HG03469 (cell line): Measurements from ENCODE around the gene RNF125.

Experiments used
- ATAC-seq: cut with Tn5 transposase; IDR thresholded peaks from one replicate; pipeline ENCODE4 v1.9.1; 2021; ENCODE audit warnings: mild to moderate bottlenecking, moderate library complexity, moderate number of reproducible peaks; ENCODE audit not compliant: unreplicated experiment

The RNF125 gene

DNA sequence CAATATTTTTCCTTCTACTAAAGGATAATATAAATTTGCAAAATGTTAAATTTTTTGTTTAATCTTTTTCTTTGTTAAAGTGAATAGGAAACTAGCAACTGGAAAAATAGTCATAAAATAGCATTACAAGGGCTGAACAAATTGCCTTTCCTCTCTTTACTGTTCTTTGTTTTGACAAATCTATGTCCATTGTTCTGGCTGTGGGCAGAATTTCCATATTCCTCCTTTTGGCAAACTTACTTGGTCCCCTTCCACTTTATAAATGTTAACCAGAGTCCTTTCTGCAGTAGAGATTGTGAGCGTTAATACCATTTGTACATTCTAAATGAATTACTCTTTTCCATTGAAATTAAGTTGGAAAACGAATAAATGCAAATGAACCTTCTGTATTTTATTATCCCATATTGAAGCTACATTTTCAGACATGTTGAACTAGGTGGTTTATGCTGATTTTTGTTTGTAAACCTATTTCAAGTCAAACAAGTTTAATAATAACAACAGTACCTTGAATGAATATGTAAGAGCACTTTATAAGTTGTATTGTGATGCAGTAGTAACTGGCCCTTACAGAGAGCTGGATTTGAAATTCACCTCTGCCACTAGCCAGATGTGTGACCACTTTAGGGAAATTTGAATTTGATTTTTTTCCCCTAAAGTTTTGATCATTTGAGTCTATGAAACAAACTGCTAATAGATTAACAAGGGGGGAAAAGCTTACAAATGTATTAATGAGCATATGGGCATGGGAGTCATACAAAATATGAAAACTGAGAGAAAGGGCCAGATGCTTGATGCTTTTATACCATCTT lies 3.3 kb downstream of the RNF125 start:
- ATAC-seq, result no peak

DNA sequence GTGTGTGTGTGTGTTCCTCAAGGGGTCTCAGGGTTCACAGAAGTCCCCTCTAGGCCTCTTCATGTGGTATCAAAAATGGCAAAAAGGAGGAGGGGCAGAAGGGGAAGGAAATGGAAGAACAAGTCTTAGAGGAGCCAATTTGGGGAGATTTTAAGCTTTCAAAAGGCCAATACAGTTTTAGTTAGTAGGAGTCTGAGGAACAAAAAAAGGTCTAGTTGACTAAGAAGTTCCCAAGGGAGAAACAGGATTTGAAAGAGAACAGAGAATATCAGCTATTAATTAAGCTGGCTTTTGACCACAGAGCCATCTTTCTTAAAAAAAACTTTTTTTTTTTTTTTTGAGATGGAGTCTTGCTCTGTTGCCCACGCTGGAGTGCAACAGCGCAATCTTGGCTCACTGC lies 7.1 kb downstream of the RNF125 start:
- no peak for ATAC-seq

DNA sequence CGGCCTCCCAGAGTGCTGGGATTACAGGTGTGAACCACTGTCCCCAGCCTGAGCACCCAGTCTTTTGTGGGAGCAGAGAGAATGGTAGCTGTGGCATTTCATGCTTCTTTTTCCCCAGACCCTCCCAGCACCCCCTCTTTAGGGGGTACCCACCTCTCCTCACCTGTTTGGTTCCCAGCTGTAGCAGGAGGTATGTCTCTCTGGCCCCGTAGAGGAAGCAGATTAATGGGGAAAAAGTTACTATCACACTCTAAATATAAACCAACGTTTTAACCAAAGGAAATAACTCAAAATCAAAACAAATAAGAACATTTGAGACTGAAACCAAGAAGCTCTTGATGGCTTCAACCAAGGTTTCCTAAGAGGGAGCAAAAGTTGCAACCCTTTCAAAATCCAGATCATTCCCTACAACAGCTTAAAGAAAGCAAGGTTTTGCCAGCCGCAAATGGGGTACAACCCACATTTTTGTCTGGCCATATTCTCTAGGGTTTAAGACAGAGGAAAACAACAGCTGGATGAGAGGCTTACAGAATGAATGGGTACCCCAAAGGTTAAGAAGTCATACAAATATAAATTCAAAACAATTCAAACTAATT lies 8.0 kb downstream of the RNF125 start:
- no peak for ATAC-seq

DNA sequence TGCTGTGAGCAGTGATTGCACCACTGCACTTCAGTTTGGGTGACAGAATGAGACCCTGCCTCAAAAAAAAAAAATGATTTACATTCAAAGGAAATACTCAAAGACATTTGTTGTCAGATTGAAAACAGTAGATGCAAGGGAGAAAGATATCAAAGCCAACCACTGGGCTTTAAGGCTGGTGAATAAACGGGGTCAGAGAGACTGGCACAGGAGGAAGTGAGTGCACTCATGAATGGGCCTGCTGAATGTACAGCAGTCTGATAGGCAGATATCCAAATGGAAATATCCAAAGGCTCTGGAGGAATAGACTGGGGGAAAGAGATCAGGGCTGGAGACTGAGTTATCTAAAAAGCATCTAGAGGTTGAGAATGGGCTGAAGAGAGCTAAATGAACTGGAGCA lies 10.9 kb downstream of the RNF125 start:
- ATAC-seq, result no peak

DNA sequence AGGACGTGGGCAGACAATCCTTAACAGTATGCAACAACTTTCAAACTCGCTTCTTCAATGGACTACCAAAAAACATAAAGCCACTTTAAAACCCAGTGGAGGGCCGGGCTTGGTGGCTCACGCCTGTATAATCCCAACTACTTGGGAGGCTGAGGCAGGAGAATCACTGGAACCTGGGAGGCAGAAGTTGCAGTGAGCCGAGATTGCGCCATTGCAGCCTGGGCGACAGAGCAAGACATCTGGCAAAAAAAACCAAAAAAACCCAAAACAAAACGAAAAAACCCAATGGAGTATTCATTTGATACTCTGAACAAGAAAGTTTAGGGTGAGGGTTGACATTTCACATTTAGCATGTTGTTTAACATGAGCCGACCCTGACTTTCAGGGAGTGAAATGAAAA lies 14.0 kb downstream of the RNF125 start:
- no peak for ATAC-seq

DNA sequence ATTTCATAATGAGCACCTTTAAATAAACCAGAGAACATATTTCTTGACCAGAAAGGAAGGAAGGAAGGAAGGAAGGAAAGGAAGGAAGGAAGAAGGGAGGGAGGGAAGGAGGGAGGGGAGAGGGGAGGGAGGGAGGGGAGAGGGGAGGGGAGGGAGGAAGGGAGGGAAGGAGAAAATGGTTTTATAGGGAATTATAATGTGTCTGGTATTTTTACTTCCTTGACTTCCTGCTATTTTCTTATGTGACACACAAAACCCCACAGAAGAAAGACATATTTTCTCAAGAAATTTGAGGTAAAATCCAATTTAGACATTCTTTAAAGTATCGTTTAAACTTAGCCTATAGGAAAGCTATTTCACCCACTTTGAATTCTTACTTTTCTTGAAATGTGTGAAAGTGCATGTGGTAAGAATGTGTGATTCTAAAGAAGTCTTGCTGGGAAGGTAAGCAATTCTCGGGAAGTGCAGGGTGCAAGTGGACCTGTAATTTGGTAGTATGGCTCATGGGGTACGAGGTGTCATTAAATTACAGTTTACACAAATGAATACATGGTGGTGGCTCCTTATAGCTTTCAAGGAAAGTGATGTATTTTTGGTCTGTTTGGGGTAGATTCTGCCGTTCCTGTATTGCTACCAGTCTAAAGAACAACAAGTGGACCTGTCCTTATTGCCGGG lies 18.0 kb downstream of the RNF125 start:
- no peak for ATAC-seq

DNA sequence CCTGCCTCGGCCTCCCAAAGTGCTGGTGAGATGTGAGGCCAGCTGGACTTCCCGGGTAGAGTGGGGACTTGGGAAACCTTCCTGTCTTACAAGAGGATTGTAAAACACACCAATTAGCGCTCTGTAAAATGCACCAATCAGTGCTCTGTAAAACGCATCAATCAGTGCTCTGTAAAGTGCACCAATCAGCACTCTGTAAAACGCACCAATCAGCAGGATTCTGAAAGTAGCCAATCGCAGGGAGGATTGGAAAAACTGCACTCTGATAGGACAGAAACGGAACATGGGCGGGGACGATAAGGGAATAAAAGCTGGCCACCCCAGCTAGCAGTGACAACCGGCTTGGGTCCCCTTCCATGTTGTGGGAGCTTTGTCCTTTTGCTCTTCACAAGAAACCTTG lies 19.0 kb downstream of the RNF125 start:
- ATAC-seq, result no peak

DNA sequence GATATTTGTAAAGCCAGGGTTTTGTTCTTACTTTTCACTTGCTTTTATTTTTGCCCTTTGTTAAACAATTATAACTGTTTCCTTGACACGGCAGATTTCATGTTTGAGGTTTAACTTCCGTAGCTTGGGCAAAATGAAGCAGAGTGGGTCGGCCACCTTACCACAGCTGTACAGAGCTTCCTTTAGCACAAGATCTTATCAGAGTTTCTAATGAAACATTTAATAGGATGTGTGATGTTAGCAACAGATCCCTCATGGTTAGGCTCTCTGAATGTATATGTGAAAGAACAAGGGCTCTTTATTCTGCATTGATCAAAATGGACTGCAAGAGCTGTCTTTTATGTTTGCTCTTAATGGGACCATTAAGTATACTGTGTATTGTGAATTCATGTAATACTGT lies 22.3 kb downstream of the RNF125 start:
- ATAC-seq, result peak; percentile 62

DNA sequence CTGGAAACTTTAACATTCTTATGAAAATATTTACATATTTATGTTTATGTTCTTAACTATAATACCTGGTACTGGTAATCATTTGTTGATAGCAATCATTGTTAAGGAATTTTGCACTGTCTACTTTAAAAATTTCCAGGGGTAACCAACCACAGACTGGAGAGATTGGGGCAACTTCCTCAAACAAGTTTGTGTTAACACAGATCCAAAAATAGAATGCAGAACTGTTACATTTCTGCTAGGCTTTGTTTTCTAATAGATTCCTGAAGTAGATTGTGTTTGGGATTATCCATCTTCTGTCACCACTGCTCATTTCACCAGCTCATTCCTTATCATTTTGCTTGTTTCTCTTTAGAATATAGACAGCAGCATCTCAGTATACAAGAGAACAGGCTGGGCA lies 23.7 kb downstream of the RNF125 start:
- ATAC-seq, result no peak

DNA sequence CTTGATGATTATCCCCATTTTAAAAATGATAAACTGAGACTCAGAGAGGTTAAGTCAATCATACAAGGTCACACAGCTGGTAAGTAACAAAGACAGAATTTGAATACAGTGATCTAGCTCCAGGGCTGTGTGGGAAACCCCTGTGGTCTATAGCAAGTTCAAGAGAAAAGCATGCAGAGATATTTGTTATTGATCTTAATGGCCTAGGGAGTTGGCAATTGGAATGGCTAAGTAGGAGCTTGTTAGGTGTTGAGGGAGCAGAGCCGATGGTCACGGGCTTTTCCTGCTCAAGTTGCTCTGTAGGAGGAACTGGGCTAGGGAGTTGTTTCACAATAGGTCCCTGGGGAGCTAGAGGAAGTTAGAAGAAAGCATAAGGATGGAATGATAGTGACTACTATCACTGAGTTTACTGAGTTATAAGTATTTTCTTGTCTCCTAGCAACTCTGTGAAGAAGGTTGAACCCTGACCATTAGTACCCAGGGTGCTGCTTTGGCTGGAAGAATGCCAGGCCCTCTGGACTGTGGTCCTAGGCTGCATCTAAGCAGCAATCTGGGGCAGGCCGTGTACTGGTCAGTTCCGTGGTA lies 30.0 kb downstream of the RNF125 start:
- ATAC-seq, result peak; percentile 66

DNA sequence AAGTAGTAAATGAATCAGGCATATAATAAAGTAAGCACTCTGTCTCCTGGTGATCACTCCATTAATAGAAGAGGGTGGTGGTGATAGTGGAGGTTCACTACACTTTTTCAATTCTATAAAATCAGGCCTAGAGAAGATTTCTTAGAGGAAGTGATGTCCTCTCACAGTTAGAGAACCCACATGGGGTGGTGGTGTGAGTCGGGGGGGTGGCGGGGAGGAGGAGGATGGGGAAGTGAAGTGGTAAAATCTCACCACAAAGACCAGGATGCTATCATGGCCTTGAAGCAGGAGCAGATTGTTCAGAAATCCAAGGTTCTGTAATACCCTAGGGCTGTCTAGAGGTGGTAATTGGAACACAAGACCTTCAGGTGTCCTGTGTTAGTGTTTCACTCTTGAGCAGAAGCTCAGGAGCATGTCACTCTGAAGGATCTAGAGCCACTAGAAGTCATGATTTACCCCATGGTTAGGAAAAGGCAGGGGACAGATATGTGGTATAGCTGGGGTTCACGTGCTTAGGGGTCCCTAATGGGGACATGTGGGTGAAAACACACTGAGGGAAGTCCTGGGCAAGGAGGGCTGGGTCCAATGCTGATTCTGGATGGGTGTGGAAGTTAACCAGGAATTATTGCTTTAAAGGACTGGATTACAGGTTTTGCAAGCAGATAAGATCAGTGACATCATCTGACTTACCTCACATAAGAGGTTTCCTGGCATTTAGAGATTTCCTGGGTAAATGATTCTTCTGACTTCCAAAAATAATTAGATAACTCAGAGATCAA lies 31.0 kb downstream of the RNF125 start:
- ATAC-seq, result no peak

DNA sequence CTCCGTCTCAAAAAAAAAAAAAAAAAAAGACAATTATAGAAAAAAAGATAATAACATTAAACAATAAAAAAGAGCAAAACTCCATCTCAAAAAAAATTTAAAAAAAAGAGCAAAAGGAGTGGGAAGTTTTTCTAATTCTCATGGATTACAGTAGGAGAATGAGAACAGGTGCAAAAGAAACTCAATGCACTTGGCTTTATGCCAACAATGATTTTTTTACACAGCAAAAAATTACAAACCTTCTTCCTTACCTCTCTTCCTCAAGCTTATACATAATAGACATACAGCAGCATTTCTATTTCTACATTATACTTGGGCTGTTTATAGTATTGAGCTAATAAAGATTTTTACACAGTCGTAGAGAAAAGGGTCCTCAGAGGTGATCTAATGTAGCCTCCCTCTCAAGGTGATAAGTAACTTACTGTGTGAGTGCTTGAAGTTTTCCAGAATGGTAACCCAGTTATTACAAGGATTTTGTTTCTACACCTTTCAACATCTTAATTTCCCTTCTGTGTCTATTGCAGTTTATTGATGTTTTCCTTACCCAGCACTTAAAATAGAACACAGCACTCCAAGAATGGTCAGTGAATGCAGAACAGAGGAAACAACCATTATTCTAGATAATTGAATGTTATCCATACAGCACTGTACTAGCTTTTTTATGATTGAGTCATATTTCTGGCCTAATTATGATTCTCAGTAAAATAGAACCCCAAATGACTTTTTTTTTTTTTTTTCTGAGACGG lies 38.2 kb downstream of the RNF125 start:
- ATAC-seq, result no peak

DNA sequence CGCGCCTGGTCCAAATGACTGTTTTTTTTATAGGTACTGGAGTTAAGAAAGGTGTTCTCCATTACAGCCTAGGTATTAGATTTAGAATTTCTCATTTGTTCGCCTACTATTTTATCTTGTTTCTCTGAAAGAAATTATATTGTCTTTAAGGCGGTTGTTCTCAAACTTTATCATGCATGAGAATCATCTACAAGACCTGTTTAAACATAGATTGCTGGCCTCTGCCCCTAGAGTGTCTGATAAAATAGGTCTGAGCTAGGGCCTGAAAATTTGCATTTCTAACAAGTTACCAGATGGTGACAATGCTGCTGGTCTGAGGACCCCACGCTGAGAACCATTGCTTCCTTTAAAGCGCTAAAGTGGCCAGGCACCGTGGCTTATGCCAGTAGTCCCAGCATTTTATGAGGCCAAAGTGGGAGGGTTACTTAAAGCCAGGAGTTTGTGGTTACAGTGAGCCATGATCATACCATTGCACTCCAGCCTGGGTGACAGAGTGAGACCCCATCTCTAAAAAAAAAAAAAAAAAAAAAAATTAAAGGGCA lies 39.1 kb downstream of the RNF125 start:
- no peak for ATAC-seq

DNA sequence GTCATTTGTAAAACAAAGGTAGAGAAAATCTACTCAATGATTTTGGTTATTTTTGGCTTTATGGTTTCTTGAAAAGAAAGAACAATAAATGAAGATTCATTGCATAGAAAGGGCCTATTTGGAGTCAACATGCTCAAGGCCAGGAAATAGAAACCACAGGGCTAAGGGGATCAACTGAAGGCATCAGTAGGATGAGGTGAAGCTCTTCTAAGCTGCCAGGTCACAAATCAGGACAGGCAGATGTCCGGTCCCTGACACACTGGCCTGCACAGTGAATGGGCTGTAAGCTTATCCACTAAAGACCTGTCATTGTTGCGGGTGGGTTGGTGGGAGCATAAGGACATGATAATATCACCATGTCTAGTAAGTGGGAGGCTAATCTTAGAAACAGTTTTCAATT lies 41.4 kb downstream of the RNF125 start:
- ATAC-seq, result no peak

DNA sequence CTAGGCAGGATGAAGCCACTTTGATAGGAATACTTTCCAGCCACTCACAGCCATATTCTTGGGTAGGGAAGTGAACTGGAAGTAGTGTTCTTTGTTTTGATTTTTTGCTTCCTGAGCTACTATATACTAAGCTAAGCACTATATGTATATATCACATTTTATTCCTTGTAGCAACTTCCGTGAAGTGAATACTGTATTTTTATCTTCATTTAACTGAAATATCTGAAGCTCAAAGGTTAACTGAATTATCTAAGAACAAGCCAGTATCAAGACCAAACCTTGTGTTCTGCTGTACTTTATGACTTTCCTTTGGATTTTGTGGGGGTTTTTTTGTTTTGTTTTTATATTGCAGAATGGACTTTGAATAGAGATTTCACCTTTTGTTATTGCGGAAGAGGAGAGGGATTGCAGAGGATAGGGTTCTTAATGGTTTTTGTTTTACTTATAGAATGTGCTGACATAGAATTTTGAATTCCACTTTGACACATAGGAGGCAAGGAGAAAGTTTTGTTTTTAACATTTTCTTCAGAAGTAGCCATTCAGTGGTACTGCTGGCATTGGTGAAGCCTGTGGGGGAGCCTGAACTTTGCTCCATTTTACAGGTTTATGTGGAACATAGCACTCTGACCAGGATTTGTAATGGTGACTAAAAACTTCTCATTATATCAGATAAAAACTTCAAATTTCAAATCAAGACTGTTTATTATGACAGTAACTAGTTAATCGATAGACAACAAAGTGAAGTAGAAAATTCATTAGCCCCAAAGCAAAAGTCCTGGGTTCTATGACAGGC lies 48.9 kb downstream of the RNF125 start:
- no peak for ATAC-seq

DNA sequence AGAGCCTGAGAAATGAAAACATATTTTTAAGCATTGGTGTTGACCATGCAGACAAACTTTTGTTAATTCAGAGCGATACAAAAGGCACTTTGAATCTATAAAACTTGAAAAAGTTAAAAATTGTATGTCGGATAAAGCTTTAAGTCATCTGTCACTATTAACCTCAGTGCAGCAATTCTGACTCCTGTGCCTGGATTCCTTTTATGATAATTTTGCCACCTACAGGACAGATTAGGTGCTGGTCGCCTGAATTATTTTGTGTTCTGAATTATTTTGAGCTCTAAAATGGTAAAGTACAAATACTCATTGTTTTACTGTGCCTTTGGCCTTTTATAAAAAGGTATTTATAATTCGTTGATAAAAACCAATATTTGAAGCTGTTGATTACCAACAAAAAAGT lies 53.7 kb downstream of the RNF125 start:
- ATAC-seq, result no peak

DNA sequence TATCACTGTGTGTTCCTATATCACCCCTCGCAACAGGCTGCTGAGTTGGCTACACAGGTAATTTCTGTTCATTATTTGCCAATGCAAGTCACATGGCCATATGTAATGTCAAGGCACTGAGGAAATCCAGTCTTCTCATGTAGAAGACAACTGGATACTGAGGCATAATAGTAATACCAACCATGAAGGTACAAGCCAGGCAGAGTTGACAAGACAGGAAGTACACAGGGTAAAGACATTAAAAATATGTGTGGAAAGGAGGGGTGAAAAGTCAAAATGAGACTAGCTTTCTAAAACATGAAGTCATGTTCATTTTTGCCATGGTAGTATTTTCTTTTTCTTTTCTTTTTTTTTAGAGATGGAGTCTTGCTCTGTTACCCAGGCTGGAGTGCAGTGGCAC lies 55.6 kb downstream of the RNF125 start:
- ATAC-seq, result no peak

DNA sequence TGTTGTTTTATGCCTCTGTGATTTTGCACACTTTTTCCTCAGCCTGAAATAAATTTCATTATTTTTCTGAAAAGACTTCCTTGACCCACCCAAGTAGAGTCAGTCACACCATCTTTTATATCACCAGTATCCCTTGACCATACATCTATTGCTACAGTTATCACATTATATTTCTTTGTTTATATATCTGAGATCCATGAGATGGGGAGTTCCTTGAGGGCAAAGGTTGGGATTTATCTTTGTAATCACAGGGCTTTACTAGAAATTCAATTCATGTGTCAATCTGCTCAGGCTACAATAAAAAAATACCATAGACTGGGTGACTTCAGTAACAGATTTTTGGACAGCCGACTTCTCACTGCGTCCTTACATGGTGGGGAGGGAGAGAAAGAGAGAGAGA lies 60.2 kb downstream of the RNF125 start:
- no peak for ATAC-seq

DNA sequence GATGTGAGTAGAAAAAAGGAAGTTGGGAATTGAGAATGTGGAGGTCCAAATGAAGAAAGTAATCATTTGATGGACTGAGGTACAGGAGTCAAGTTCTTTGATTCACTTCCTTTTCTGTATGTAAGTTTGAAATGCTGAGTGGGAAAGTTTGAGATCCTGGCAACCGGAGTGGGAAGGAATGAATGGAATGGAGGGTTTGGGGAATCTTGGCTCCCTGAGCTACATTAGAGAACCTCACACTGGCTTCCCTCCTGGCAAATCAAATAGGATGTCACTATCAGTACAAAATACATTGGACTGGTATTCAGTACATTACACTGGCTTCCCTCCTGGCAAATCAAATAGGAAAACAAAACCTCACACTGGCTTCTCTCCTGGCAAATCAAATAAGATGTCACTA lies 63.3 kb downstream of the RNF125 start:
- no peak for ATAC-seq
